Vagina (tissue), 2 donors: Measurements from ENCODE around the gene ITGA6.

Source experiments
- CTCF ChIP-seq, 3 experiments: fragments of 450-650 bp in 2 of 3; fragments of 200-600 bp in 1 of 3; sonication (generic) in 1 of 3; IDR thresholded peaks; one replicate each; pipeline ENCODE4 v1.5.1; 2017 to 2019; ENCODE audit warnings: antibody characterized with exemption in 3 of 3, mild to moderate bottlenecking in 2 of 3, moderate library complexity in 2 of 3
- POLR2A ChIP-seq, 2 donors: fragments of 450-650 bp; IDR thresholded peaks; one replicate each; pipeline ENCODE4 v1.6.1; 2017; ENCODE audit warnings: antibody characterized with exemption in 2 of 2, mild to moderate bottlenecking in 2 of 2, moderate library complexity in 2 of 2
- POLR2AphosphoS5 ChIP-seq, 2 donors: sonication (generic); formaldehyde crosslinking; IDR thresholded peaks; one replicate each; pipeline ENCODE4 v1.9.0; 2017; ENCODE audit warnings: antibody characterized with exemption in 2 of 2, mild to moderate bottlenecking in 2 of 2, low read depth in 1 of 2; ENCODE audit not compliant: insufficient read depth in 1 of 2

- TF ChIP-seq CTCF (IDR thresholded peaks at IDR 0.05) (no peak), POLR2A (IDR thresholded peaks at IDR 0.05) (no peak), POLR2AphosphoS5 (IDR thresholded peaks at IDR 0.05; ENCODE audit: insufficient read depth in 1 of 2, low read depth in 1 of 2) (no peak)
Observed at GRCh38 chr2:172512810-172513523, 85.6 kb downstream of the ITGA6 start.
